ENCODE data around the gene KCNB1. TPM values are rescaled to one million over a fixed set of nuclear protein-coding genes. Genes with fewer than 3 reads are reported as not detected.

KCNB1 gene
- total and polyA plus RNA-seq, 2 of the 4 experiments (the other 2 are of a cell fraction) = 0.05 TPM; not detected in 1

DNA sequence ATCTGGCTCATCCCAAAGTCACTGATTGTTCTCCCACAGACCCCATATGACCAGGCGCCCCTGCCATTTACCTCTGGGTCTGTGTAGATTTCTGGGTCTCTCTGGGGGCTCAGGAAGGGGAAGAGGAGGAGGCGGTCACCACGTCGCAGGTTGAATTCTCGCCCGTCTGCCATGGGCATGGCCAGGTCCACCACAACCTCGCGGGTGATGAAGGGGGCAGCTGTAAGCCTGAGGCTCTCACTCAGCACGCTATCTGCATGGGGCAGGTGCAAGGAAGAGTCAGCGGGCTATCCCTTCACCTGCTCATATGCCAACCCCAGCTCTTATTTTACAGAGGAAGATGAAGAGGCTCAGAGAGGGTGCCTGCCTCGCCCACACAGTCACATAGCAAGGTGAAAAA, 30.5 kb upstream of the KCNB1 start:
- H3K27ac ChIP-seq (ENCODE audit: insufficient read depth, low read length) = no peak overlapping the region
- H3K9ac ChIP-seq (ENCODE audit: low read depth, low read length) = no peak overlapping the region
- no peak overlapping the region for H2AK9ac ChIP-seq (replicated peaks; ENCODE audit: low read depth, low read length, poor library complexity)
- H3K36me3 ChIP-seq (ENCODE audit: control insufficient read depth, insufficient read depth, low read length) = no peaks in the 10 kb centered on the region
- DNase-seq (no peak), ATAC-seq (ENCODE audit: low read depth) (no peak)
- H4K91ac ChIP-seq (ENCODE audit: insufficient read depth, low read depth, low read length) = no peak overlapping the region
- H3K4me2 ChIP-seq (ENCODE audit: low read depth, low read length) = no peak overlapping the region
- 100% methylated on average over 1 of the region's 11 CpGs; no CpG with 5 or more reads in 1 of the 2 experiments for WGBS, 2 experiments (ENCODE audit: extremely low coverage in 2 of 2, insufficient read length in 1 of 2)
- H2AK5ac ChIP-seq (ENCODE audit: low read depth, low read length) = no peak overlapping the region
- POLR2A ChIA-PET (ENCODE audit: unreplicated experiment) = no interaction called here
- BruUV-seq (replicated peaks) = no TSS peak
- H3K79me1 ChIP-seq (ENCODE audit: low read depth in 1 of 2, low read length in 2 of 2) = no peaks in the 10 kb centered on the region
- H4K5ac ChIP-seq (ENCODE audit: low read depth, low read length) = no peak overlapping the region
- peaks cover 12% of the 10 kb centered on the region for H3K27me3 ChIP-seq (ENCODE audit: control insufficient read depth, insufficient read depth, low read length)
- no peak overlapping the region for H2BK15ac ChIP-seq (ENCODE audit: low read depth, low read length)
- peaks cover 3% of the 10 kb centered on the region; the same call in 1 of the 2 replicates for H4K20me1 ChIP-seq (ENCODE audit: insufficient read depth, low read length)
- H3K14ac ChIP-seq (replicated peaks; ENCODE audit: low read depth, low read length) = no peak overlapping the region
- no peak overlapping the region for H2BK120ac ChIP-seq (ENCODE audit: low read depth, low read length)
- intact Hi-C loops (cut with micrococcal nuclease) (no loop called here), in situ Hi-C loops (cut with MboI; ENCODE audit: low sequenced_read_pairs) (loop anchor here (5.0 kb wide), 1 partner anchor 181 kb away; no protein-coding TSS in a partner anchor), dilution Hi-C loops (cut with HindIII; ENCODE audit: low sequenced_read_pairs, unreplicated experiment) (no loop called here)
- H2BK5ac ChIP-seq (ENCODE audit: low read depth, low read length, poor library complexity, severe bottlenecking) = no peak overlapping the region
- CTCF ChIA-PET = no interaction called here
- H3K23ac ChIP-seq (ENCODE audit: low read depth, low read length) = no peak overlapping the region
- H3K4me1 ChIP-seq (ENCODE audit: control insufficient read depth, insufficient read depth, low read length) = peaks cover 2% of the 10 kb centered on the region; the same call in 1 of the 2 replicates
- H3K4me3 ChIP-seq (ENCODE audit: insufficient read depth, low read depth, low read length) = no peak overlapping the region
- no peak overlapping the region for H4K8ac ChIP-seq (ENCODE audit: low read depth in 2 of 2, low read length in 2 of 2)
- no peak overlapping the region for H3K4ac ChIP-seq (ENCODE audit: low read depth, low read length)
- H3K9me1 ChIP-seq (ENCODE audit: insufficient read depth, low read length) = no peaks in the 10 kb centered on the region
- TF ChIP-seq NFE2L2 (IDR thresholded peaks at IDR 0.05; ENCODE audit: low read depth, low read length) = no peak
- no peak for TF ChIP-seq CEBPB (IDR thresholded peaks at IDR 0.05; ENCODE audit: low read depth, low read length)
- TF ChIP-seq MAFK (IDR thresholded peaks at IDR 0.05; ENCODE audit: low read depth, low read length) = no peak
- TF ChIP-seq SMC3 (IDR thresholded peaks at IDR 0.05; ENCODE audit: low read depth, low read length) = no peak
- no peak for TF ChIP-seq BHLHE40 (IDR thresholded peaks at IDR 0.05; ENCODE audit: low read depth, low read length)
- H2BK20ac ChIP-seq (ENCODE audit: low read depth, low read length) = no peak overlapping the region
- no peak overlapping the region for H3K56ac ChIP-seq (ENCODE audit: extremely low read depth, insufficient read depth, low read length)
- no peaks in the 10 kb centered on the region for H3K9me3 ChIP-seq (ENCODE audit: control insufficient read depth, insufficient read depth, low read length)
- H2AFZ ChIP-seq (replicated peaks; ENCODE audit: low read length, poor library complexity) = no peak overlapping the region
- H3K18ac ChIP-seq (ENCODE audit: low read depth, low read length) = no peak overlapping the region

Measured in IMR-90 (cell line).